ENCODE measurements around the gene SLC4A5. TPM values are rescaled to one million over a fixed set of nuclear protein-coding genes. Genes with fewer than 3 reads are reported as not detected.

SLC4A5 gene
- total and polyA plus RNA-seq, 2 of the 8 experiments (the other 6 are each of a cell fraction or from before 2014, with no cell fraction given): 0.42 to 0.52 TPM

GRCh38 chr2:74275228-74275627, 68.0 kb downstream of the SLC4A5 start:
- H3K14ac ChIP-seq (ENCODE audit: insufficient read length): no peak overlapping the region
- FAIRE-seq (no peak), DNase-seq (ENCODE audit: low read depth in 1 of 2, low spot score in 2 of 2) (no peak)
- no peak overlapping the region for H2BK120ac ChIP-seq (replicated peaks; ENCODE audit: low read depth, low read length)
- H3K23ac ChIP-seq (ENCODE audit: insufficient read length): no peak overlapping the region
- H4K5ac ChIP-seq (ENCODE audit: insufficient read length, low read depth, low read length): no peak overlapping the region
- no peaks in the 10 kb centered on the region for H3K9me3 ChIP-seq (ENCODE audit: insufficient read depth in 2 of 2, low read depth in 1 of 2, low read length in 1 of 2)
- H3K23me2 ChIP-seq (ENCODE audit: low read depth, low read length): no peaks in the 10 kb centered on the region
- CTCF ChIA-PET (ENCODE audit: partially characterized antibody): interaction anchor here (0.7 to 3.9 kb wide), 6 partner anchors 10 to 60 kb away, joined by 3 to 16 read pairs (median 4); no protein-coding TSS in a partner anchor
- TF ChIP-seq JUN (IDR thresholded peaks at IDR 0.05; ENCODE audit: low read depth, low read length) (no peak), SIX5 (IDR thresholded peaks at IDR 0.05; ENCODE audit: low read depth, low read length) (no peak), GTF2F1 (IDR thresholded peaks at IDR 0.05; ENCODE audit: borderline replicate concordance, low read depth, low read length) (no peak)
- 100% methylated on average over 1 of the region's 1 CpG; no CpG with 5 or more reads in 1 of the 2 experiments for WGBS, 2 experiments (ENCODE audit: extremely low coverage in 1 of 2, insufficient coverage in 1 of 2, insufficient read length in 1 of 2, insufficient replicate concordance in 2 of 2, low coverage in 1 of 2, low lambda C conversion rate in 2 of 2, missing lambda C conversion rate in 1 of 2)
- H3K79me1 ChIP-seq (ENCODE audit: low read depth, low read length): no peaks in the 10 kb centered on the region
- no peak overlapping the region for H3K18ac ChIP-seq (ENCODE audit: extremely low read depth, low read length)
- H2BK5ac ChIP-seq (ENCODE audit: low read depth, low read length): no peak overlapping the region
- H3K27me3 ChIP-seq (replicated peaks in 1 of 4; ENCODE audit: control insufficient read depth in 3 of 4, extremely low read depth in 1 of 4, insufficient read depth in 3 of 4, low read length in 3 of 4): no peaks in the 10 kb centered on the region
- no peak overlapping the region for H3K4me3 ChIP-seq (ENCODE audit: extremely low read depth in 1 of 4, insufficient read depth in 2 of 4, low read depth in 3 of 4, low read length in 4 of 4)
- H4K91ac ChIP-seq (replicated peaks; ENCODE audit: insufficient read length, low read length): no peak overlapping the region
- H3K9ac ChIP-seq (replicated peaks in 1 of 4; ENCODE audit: extremely low read depth in 1 of 4, low read depth in 3 of 4, low read length in 3 of 4): no peak overlapping the region
- no peak overlapping the region for H2BK20ac ChIP-seq (ENCODE audit: low read length)
- H3K4me2 ChIP-seq (ENCODE audit: insufficient read depth in 1 of 2, low read depth in 2 of 2, low read length in 2 of 2): no peak overlapping the region
- H3K79me2 ChIP-seq (ENCODE audit: control insufficient read depth in 1 of 2, insufficient read depth in 2 of 2, low read length in 2 of 2): no peaks in the 10 kb centered on the region
- H2AFZ ChIP-seq (ENCODE audit: low read length): no peak overlapping the region
- H3K56ac ChIP-seq (replicated peaks; ENCODE audit: insufficient read length, low read depth, low read length): no peak overlapping the region
- H3K4me1 ChIP-seq (replicated peaks in 1 of 4; ENCODE audit: control insufficient read depth in 3 of 4, insufficient read depth in 4 of 4, low read length in 3 of 4): no peaks in the 10 kb centered on the region
- no peaks in the 10 kb centered on the region for H4K20me1 ChIP-seq (replicated peaks in 1 of 2; ENCODE audit: control insufficient read depth in 1 of 2, insufficient read depth in 2 of 2, low read length in 2 of 2)
- no peaks in the 10 kb centered on the region for H3K36me3 ChIP-seq (ENCODE audit: control insufficient read depth in 2 of 4, insufficient read depth in 4 of 4, low read length in 3 of 4)
- no peak overlapping the region for H2BK12ac ChIP-seq (ENCODE audit: low read depth, low read length)
- no peak overlapping the region for H3K27ac ChIP-seq (ENCODE audit: low read depth, low read length)
- no peak overlapping the region for H4K8ac ChIP-seq (ENCODE audit: extremely low read depth, insufficient read depth, low read length)
- POLR2A ChIA-PET (ENCODE audit: partially characterized antibody): interaction anchor here (0.5 kb wide), 1 partner anchor 190 kb away, joined by 3 read pairs; the partner anchor contains the start of gene MOGS
- H2BK15ac ChIP-seq (ENCODE audit: low read length): no peak overlapping the region
- no peak overlapping the region for H2AK5ac ChIP-seq (ENCODE audit: low read depth, low read length)
- H3K4ac ChIP-seq (replicated peaks; ENCODE audit: insufficient read length, low read depth, low read length): no peak overlapping the region

Measured in H1 (cell line).